WTC11 (cell line): Measurements from ENCODE around the gene PLXNA2. TPM values are rescaled to one million over a fixed set of nuclear protein-coding genes. Genes with fewer than 3 reads are reported as not detected.

Experiments
- ATAC-seq: fragments of 200-7000 bp; cut with Tn5 transposase; 2 replicates; pipeline ENCODE4 v1.10.0; 2021; ENCODE audit warnings: mild to moderate bottlenecking, moderate library complexity
- CTCF ChIA-PET: fragments of 300-600 bp; sonication (Branson Sonifier 250); formaldehyde crosslinking; loops from one replicate; lab custom pipeline; 2021; ENCODE audit warnings: antibody characterized with exemption; lab: Charles Lee
- POLR2A ChIA-PET: fragments of 350-600 bp; sonication (Branson Sonifier 250); formaldehyde crosslinking; loops from one replicate; lab custom pipeline; 2021; ENCODE audit warnings: antibody characterized with exemption; lab: Charles Lee
- DNase-seq: peaks from one replicate; pipeline ENCODE4 v3.0.0; 2021; ENCODE audit warnings: low spot score
- H3K27ac Mint-ChIP-seq: 2 replicates; pipeline ENCODE4 v1.8.0; 2021; ENCODE audit warnings: mixed read lengths
- H3K27me3 Mint-ChIP-seq: 2 replicates; pipeline ENCODE4 v1.8.0; 2021; ENCODE audit warnings: low read depth, mild to moderate bottlenecking, moderate library complexity, mixed read lengths
- H3K36me3 Mint-ChIP-seq: 2 replicates; pipeline ENCODE4 v1.8.0; 2021; ENCODE audit warnings: mixed read lengths
- H3K4me1 Mint-ChIP-seq: 2 replicates; pipeline ENCODE4 v1.8.0; 2022; ENCODE audit warnings: mixed read lengths
- H3K4me3 Mint-ChIP-seq: 2 replicates; pipeline ENCODE4 v1.8.0; 2021; ENCODE audit warnings: mild to moderate bottlenecking, moderate library complexity, mixed read lengths
- H3K9me3 Mint-ChIP-seq: 2 replicates; pipeline ENCODE4 v1.8.0; 2021; ENCODE audit warnings: mixed read lengths
- ATF1 ChIP-seq: sonication (generic); formaldehyde crosslinking; IDR thresholded peaks from 2 replicates; pipeline ENCODE4 v1.8.1; 2023; ENCODE audit warnings: mild to moderate bottlenecking, moderate library complexity, missing genetic modification reagents
- ATF6 ChIP-seq: sonication (generic); formaldehyde crosslinking; IDR thresholded peaks from 2 replicates; pipeline ENCODE4 v1.8.1; 2023; ENCODE audit warnings: mild to moderate bottlenecking, missing genetic modification reagents
- CTCF ChIP-seq: fragments of 200-600 bp; IDR thresholded peaks from 2 replicates; pipeline ENCODE4 v1.8.0; 2022; ENCODE audit warnings: antibody characterized with exemption
- E2F1 ChIP-seq: sonication (generic); formaldehyde crosslinking; IDR thresholded peaks from 2 replicates; pipeline ENCODE4 v1.8.0; 2022; ENCODE audit warnings: mild to moderate bottlenecking, missing genetic modification reagents
- HMGA2 ChIP-seq: fragments of 250-450 bp; sonication (Bioruptor Pico); IDR thresholded peaks from 2 replicates; pipeline ENCODE4 v1.4.0; 2021; ENCODE audit warnings: mild to moderate bottlenecking, moderate library complexity
- JAZF1 ChIP-seq: fragments of 250-450 bp; sonication (Bioruptor Pico); IDR thresholded peaks from 2 replicates; pipeline ENCODE4 v1.9.0; 2021; ENCODE audit warnings: moderate library complexity, mild to moderate bottlenecking, inconsistent platforms
- KAT7 ChIP-seq: sonication (generic); formaldehyde crosslinking; IDR thresholded peaks from 2 replicates; pipeline ENCODE4 v1.8.1; 2023; ENCODE audit warnings: missing genetic modification reagents, mild to moderate bottlenecking, borderline replicate concordance
- NR1H2 ChIP-seq: sonication (generic); formaldehyde crosslinking; IDR thresholded peaks from 2 replicates; pipeline ENCODE4 v1.9.0; 2021; ENCODE audit warnings: mild to moderate bottlenecking, moderate library complexity, missing genetic modification reagents
- PRDM15 ChIP-seq: sonication (generic); formaldehyde crosslinking; IDR thresholded peaks from 2 replicates; pipeline ENCODE4 v1.8.0; 2022; ENCODE audit warnings: missing genetic modification reagents
- RELA ChIP-seq: sonication (generic); formaldehyde crosslinking; IDR thresholded peaks from 2 replicates; pipeline ENCODE4 v1.8.1; 2022; ENCODE audit warnings: missing genetic modification reagents, mild to moderate bottlenecking, borderline replicate concordance
- SMAD3 ChIP-seq: sonication (generic); formaldehyde crosslinking; IDR thresholded peaks from 2 replicates; pipeline ENCODE4 v1.8.0; 2022; ENCODE audit warnings: missing genetic modification reagents, mild to moderate bottlenecking, borderline replicate concordance
- TCF7 ChIP-seq: sonication (generic); formaldehyde crosslinking; IDR thresholded peaks from 2 replicates; pipeline ENCODE4 v1.8.0; 2022; ENCODE audit warnings: mild to moderate bottlenecking, low read depth, missing genetic modification reagents, moderate library complexity
- USF2 ChIP-seq: sonication (generic); formaldehyde crosslinking; IDR thresholded peaks from 2 replicates; pipeline ENCODE4 v1.8.1; 2023; ENCODE audit warnings: mild to moderate bottlenecking, missing genetic modification reagents, moderate library complexity
- ZNF425 ChIP-seq: fragments of 250-450 bp; sonication (Bioruptor Pico); conservative IDR thresholded peaks from 2 replicates; pipeline ENCODE4 v1.9.0; 2021; ENCODE audit warnings: mild to moderate bottlenecking
- total RNA-seq: library from RNA; stranded (reverse); gene quantifications from 3 replicates; pipeline ENCODE4 v1.2.3, GENCODE V29; 2021

The PLXNA2 gene
- total RNA-seq, 1 experiment from 2014 or later = 4.2 TPM

- TF ChIP-seq HMGA2 (CRISPR knock-in tag) (no peak), PRDM15 (CRISPR knock-in tag) (no peak)
Observed at GRCh38 chr1:208194944-208195343, 49.2 kb downstream of the PLXNA2 start (continued).

- no peak for DNase-seq
- no peaks in the 10 kb centered on the region for H3K27me3 Mint-ChIP-seq
- no peaks in the 10 kb centered on the region for H3K4me1 Mint-ChIP-seq
- H3K27ac Mint-ChIP-seq = no peak overlapping the region
- ChIA-PET POLR2A (no interaction called here), CTCF (interaction anchor here (1.2 kb wide), 1 partner anchor 195 kb away, joined by 3 read pairs; no protein-coding TSS in a partner anchor)
- no peaks in the 10 kb centered on the region for H3K9me3 Mint-ChIP-seq
- no peak overlapping the region for H3K4me3 Mint-ChIP-seq
- no peak for TF ChIP-seq TCF7
- no peak for TF ChIP-seq ATF6 (CRISPR knock-in tag)
- TF ChIP-seq JAZF1 (CRISPR knock-in tag) = no peak
- no peak for TF ChIP-seq CTCF
- H3K36me3 Mint-ChIP-seq = no peaks in the 10 kb centered on the region
- no peak for ATAC-seq
Observed at GRCh38 chr1:208192995-208193394, 51.2 kb downstream of the PLXNA2 start.

- DNase-seq (peak; percentile 34), ATAC-seq (peak; percentile 83)
- H3K36me3 Mint-ChIP-seq = no peaks in the 10 kb centered on the region
- CTCF ChIA-PET = interaction anchor here (0.5 to 2.9 kb wide), 25 partner anchors 9 to 197 kb away, joined by 3 to 30 read pairs (median 4); partner anchors contain the start of gene PLXNA2
- no peak for TF ChIP-seq KAT7 (CRISPR knock-in tag)
- no peak for TF ChIP-seq E2F1 (CRISPR knock-in tag)
- TF ChIP-seq ATF1 (CRISPR knock-in tag) = no peak
- TF ChIP-seq RELA (CRISPR knock-in tag) = no peak
- TF ChIP-seq USF2 (CRISPR knock-in tag) = no peak
- no peak for TF ChIP-seq ATF6 (CRISPR knock-in tag)
- TF ChIP-seq SMAD3 = no peak
- TF ChIP-seq ZNF425 (CRISPR knock-in tag) = no peak
- TF ChIP-seq NR1H2 (CRISPR knock-in tag) = no peak
- TF ChIP-seq, all 79 proteins: peak for 0
- POLR2A ChIA-PET = no interaction called here
- H3K4me1 Mint-ChIP-seq = no peaks in the 10 kb centered on the region
- no peaks in the 10 kb centered on the region for H3K27me3 Mint-ChIP-seq
- no peak overlapping the region for H3K4me3 Mint-ChIP-seq
- H3K27ac Mint-ChIP-seq = no peak overlapping the region
- no peaks in the 10 kb centered on the region for H3K9me3 Mint-ChIP-seq
Observed at GRCh38 chr1:208190784-208191183, 53.4 kb downstream of the PLXNA2 start.
